Fibroblast of lung (primary cell): ENCODE results near the gene EEF2K.

ENCODE experiments used
- CTCF ChIP-seq, 2 donors: IDR thresholded peaks in 1 of 2; conservative IDR thresholded peaks in 1 of 2; 1 replicate in 1 of 2; 2 replicates in 1 of 2; pipeline ENCODE4 v1.5.1; 2011 to 2012; ENCODE audit warnings: low read length in 2 of 2, control low read depth in 1 of 2, inconsistent platforms in 1 of 2, low read depth in 1 of 2, mild to moderate bottlenecking in 1 of 2
- EZH2 ChIP-seq: IDR thresholded peaks from 2 replicates; pipeline ENCODE4 v1.5.1; 2012; ENCODE audit warnings: low read length, control low read depth, mild to moderate bottlenecking; ENCODE audit errors: missing control alignments

GRCh38 chr16:22174642-22175041, 31.4 kb upstream of the EEF2K start:
- TF ChIP-seq CTCF (conservative IDR thresholded peaks at IDR 0.05 in 1 of 2, IDR thresholded peaks at IDR 0.05 in 1 of 2; ENCODE audit: low read depth in 1 of 2, low read length in 2 of 2) = no peak
- no peak for TF ChIP-seq EZH2
